Kidney glomerular epithelial cell (primary cell): ENCODE data around the gene RFK.

Experiments
- DNase-seq: peaks from one replicate; lab custom pipeline; 2025; lab: John Stamatoyannopoulos, UW

RFK gene

GRCh38 chr9:76412638-76413037 lies 18.4 kb upstream of the RFK start:
- no peak for DNase-seq

GRCh38 chr9:76405868-76406267 lies 11.6 kb upstream of the RFK start:
- DNase-seq = no peak

GRCh38 chr9:76405340-76405739 lies 11.1 kb upstream of the RFK start:
- no peak for DNase-seq

- no peak for DNase-seq
Observed at GRCh38 chr9:76404401-76404800, 10.2 kb upstream of the RFK start.

- peak; percentile 77 for DNase-seq
Observed at GRCh38 chr9:76403352-76403751, 9.1 kb upstream of the RFK start.

GRCh38 chr9:76401580-76402354 lies 7.5 kb upstream of the RFK start:
- no peak for DNase-seq

- no peak for DNase-seq
Observed at GRCh38 chr9:76401176-76401575, 7.0 kb upstream of the RFK start.

GRCh38 chr9:76400534-76401096 lies 6.4 kb upstream of the RFK start:
- DNase-seq = peak; percentile 14

GRCh38 chr9:76399856-76400255 lies 5.6 kb upstream of the RFK start:
- DNase-seq = no peak

GRCh38 chr9:76396597-76396996 lies 2.4 kb upstream of the RFK start:
- DNase-seq = no peak

GRCh38 chr9:76396144-76396543 lies 1.9 kb upstream of the RFK start:
- no peak for DNase-seq

- DNase-seq = no peak
Observed at GRCh38 chr9:76395381-76395780, 1.2 kb upstream of the RFK start.

GRCh38 chr9:76394960-76395252 lies 680 bp upstream of the RFK start:
- DNase-seq = no peak

- no peak for DNase-seq
Observed at GRCh38 chr9:76390656-76391055, 3.6 kb downstream of the RFK start.

- peak; percentile 15 for DNase-seq
Observed at GRCh38 chr9:76379494-76379893, 14.7 kb downstream of the RFK start.

GRCh38 chr9:76378367-76379073 lies 15.7 kb downstream of the RFK start:
- DNase-seq = no peak

GRCh38 chr9:76377791-76378190 lies 16.4 kb downstream of the RFK start:
- no peak for DNase-seq

GRCh38 chr9:76374783-76375559 lies 19.3 kb downstream of the RFK start:
- DNase-seq = peak; percentile 85

- DNase-seq = no peak
Observed at GRCh38 chr9:76373784-76374474, 20.3 kb downstream of the RFK start.

- DNase-seq = peak; percentile 17
Observed at GRCh38 chr9:76373173-76373783, 20.9 kb downstream of the RFK start.

- DNase-seq = no peak
Observed at GRCh38 chr9:76372336-76372735, 21.9 kb downstream of the RFK start.

- peak; percentile 69 for DNase-seq
Observed at GRCh38 chr9:76371901-76372300, 22.3 kb downstream of the RFK start.
